Stimulated activated naive CD8-positive, alpha-beta T cell treated with anti-CD3 and anti-CD28 coated beads, Interleukin-15, amount 100 ng/mL, for 72 hours (primary cell): ENCODE measurements around the gene TNPO3.
A peak's percentile ranks its signal among the peaks of the same experiment; 100 is the strongest.
"Not testable (repeated sequence)": the region's sequence is repeated elsewhere in the genome, so short reads cannot be mapped to it uniquely, and the experiment has no call there.

Experiments used
- ATAC-seq: fragments of 150-1000 bp; cut with Tn5 transposase; 2 replicates; pipeline ENCODE4 v1.10.0; 2021; ENCODE audit warnings: mild to moderate bottlenecking, moderate library complexity
- DNase-seq, 2 donors: peaks; one replicate each; pipeline ENCODE4 v3.0.0; 2021 to 2022
- H3K27ac Mint-ChIP-seq, 2 donors: one replicate each; pipeline ENCODE4 v1.8.0; 2022; ENCODE audit warnings: mild to moderate bottlenecking in 2 of 2, mixed read lengths in 2 of 2, moderate library complexity in 2 of 2
- H3K27me3 Mint-ChIP-seq: one replicate; pipeline ENCODE4 v1.8.0; 2022; ENCODE audit warnings: mixed read lengths
- H3K4me1 Mint-ChIP-seq: one replicate; pipeline ENCODE4 v1.8.0; 2022; ENCODE audit warnings: mild to moderate bottlenecking, mixed read lengths
- H3K4me3 Mint-ChIP-seq, 2 donors: one replicate each; pipeline ENCODE4 v1.8.0; 2022; ENCODE audit warnings: mild to moderate bottlenecking in 2 of 2, mixed read lengths in 2 of 2, moderate library complexity in 1 of 2
- H3K9me3 Mint-ChIP-seq, 2 donors: one replicate each; pipeline ENCODE4 v1.8.0; 2022; ENCODE audit warnings: mixed read lengths in 2 of 2

TNPO3 gene

DNA sequence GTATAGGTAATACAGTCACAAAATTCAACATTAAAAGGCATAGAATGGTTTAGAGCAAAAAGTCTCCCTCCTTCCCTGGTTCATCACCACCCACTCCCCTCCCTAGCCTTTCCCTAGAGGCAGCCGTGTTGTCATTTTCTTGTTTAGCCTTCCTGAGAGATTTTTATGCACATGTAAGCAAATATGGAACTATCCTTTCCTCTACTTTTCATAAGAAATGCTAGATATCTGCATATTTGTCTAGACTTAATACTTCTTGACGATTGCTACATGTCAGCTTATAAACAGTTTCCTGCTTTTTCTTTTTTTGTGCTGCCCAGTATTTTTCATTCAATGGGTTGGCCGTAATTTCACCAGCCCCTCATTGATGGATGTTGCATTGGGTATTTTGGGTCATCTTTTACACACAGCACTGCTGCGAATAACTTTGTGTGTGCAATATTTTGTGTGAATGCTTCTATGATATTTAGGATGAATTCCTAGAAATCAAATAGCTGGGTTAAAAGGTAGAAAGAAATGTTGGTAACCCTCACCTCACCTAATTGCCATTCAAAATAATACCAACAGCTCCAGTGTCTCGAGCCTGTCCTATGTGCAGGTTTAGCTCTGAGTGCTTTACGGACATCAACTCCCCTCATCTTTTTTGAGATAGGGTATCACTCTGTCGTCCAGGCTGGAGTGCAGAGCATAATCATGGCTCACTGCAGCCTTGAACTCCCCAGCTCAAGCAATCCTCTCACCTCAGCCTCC is 110.2 kb downstream of the TNPO3 start:
- peaks cover 19% of the 10 kb centered on the region for H3K4me1 Mint-ChIP-seq
- no peaks in the 10 kb centered on the region for H3K9me3 Mint-ChIP-seq
- no peak for ATAC-seq
- peaks cover 21% of the 10 kb centered on the region for H3K27me3 Mint-ChIP-seq
- H3K4me3 Mint-ChIP-seq = no peak overlapping the region
- DNase-seq = no peak
- H3K27ac Mint-ChIP-seq = no peak overlapping the region

- peak; percentile 47 for ATAC-seq
Measured at GRCh38 chr7:128943251-128943650, 111.7 kb downstream of the TNPO3 start.

DNA sequence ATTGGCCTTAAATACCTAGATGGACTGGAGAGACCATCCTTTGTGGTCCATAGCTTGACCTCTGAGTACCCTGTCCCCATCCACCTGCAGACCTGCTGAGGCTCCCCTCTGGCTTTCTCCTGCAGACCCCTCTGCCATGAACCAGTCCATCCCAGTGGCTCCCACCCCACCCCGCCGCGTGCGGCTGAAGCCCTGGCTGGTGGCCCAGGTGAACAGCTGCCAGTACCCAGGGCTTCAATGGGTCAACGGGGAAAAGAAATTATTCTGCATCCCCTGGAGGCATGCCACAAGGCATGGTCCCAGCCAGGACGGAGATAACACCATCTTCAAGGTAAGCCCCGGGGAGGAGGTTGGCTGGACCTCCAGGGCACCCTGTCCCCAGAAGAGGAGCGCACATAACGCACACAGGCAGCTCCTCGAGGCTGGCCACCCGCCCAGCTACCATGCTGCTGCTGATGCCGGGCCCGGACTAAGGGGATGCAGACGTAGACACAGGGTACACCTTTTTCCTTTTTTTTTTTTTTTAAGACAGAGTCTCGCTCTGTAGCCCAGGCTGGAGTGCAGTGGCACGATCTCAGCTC is 112.9 kb downstream of the TNPO3 start:
- Mint-ChIP-seq H3K4me1 (peaks cover 38% of the 10 kb centered on the region), H3K9me3 (no peaks in the 10 kb centered on the region), H3K27me3 (peaks cover 40% of the 10 kb centered on the region), H3K27ac (no peak overlapping the region), H3K4me3 (no peak overlapping the region)
- ATAC-seq (no peak), DNase-seq (no peak)

More at GRCh38 chr7:128943251-128943650, 111.7 kb downstream of the TNPO3 start:
- peaks cover 32% of the 10 kb centered on the region for H3K27me3 Mint-ChIP-seq
- H3K4me3 Mint-ChIP-seq, H3K9me3 Mint-ChIP-seq: not testable (repeated sequence)
- peak in 1 of 2 donors; percentile 34 for DNase-seq
- H3K27ac Mint-ChIP-seq = peak overlapping the region in 1 of 2 donors; percentile 74
- peaks cover 33% of the 10 kb centered on the region for H3K4me1 Mint-ChIP-seq

GRCh38 chr7:128941323-128941890 is 113.5 kb downstream of the TNPO3 start:
- ATAC-seq (no peak), DNase-seq (no peak)
- H3K27me3 Mint-ChIP-seq = peaks cover 46% of the 10 kb centered on the region
- H3K27ac Mint-ChIP-seq = peak overlapping the region; percentile 72 to 87
- H3K4me1 Mint-ChIP-seq = peaks cover 40% of the 10 kb centered on the region
- no peaks in the 10 kb centered on the region for H3K9me3 Mint-ChIP-seq
- H3K4me3 Mint-ChIP-seq = peak overlapping the region; percentile 45 to 84

DNA sequence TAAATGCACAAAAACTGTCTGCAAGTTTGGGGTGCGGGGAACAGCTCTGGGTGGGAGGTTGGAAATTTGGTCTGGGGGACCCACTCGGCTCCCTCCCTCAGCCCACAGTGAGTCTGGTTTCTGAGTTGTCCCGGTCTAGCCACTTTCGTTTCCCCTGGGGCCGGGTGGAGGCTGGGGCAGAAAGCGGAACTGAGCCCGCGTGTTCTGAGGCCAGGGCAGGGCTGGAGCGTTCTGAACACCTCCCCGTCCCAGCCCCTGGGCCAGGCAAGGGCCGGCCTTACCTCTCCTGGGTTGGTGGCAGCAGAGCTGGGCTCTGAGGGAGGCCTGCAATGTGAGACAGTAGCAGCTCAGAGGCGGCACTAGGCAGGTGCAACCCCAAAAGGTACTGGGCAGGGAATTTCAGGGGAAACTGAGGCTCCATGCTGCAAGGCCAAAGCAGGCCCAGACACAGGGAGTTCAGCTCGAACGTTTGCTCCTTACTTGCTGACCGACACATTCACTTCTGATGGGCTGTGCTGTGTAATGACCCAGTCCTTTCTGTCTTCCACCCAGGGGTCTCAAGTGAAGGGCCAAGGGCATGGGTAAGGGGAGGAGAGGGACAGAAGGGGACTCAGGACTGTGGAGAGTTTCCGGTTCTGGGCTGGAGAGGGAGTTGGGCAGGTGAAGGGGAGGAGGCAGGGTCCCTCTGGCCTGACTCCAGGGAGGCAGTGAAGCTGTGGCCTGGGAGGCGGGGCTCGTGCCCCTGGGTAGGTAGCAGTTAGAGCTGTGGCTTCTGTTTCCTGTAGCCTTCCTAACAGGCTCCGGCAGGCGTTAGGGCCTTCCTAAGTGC is 114.2 kb downstream of the TNPO3 start:
- H3K4me3 Mint-ChIP-seq = peak overlapping the region; percentile 45 to 84
- H3K4me1 Mint-ChIP-seq = peaks cover 40% of the 10 kb centered on the region
- DNase-seq (no peak), ATAC-seq (no peak)
- peaks cover 53% of the 10 kb centered on the region for H3K27me3 Mint-ChIP-seq
- peak overlapping the region in 1 of 2 donors; percentile 87 for H3K27ac Mint-ChIP-seq
- H3K9me3 Mint-ChIP-seq = no peaks in the 10 kb centered on the region

- Mint-ChIP-seq H3K4me3 (peak overlapping the region; percentile 84 to 96), H3K27ac (no peak overlapping the region), H3K9me3 (no peaks in the 10 kb centered on the region), H3K4me1 (peaks cover 40% of the 10 kb centered on the region), H3K27me3 (peaks cover 60% of the 10 kb centered on the region)
- ATAC-seq (no peak), DNase-seq (no peak)
Measured at GRCh38 chr7:128939861-128940410, 115.0 kb downstream of the TNPO3 start.

GRCh38 chr7:128939075-128939860 is 115.6 kb downstream of the TNPO3 start:
- Mint-ChIP-seq H3K9me3 (no peaks in the 10 kb centered on the region), H3K4me3 (peak overlapping the region; percentile 84 to 96), H3K27me3 (peaks cover 63% of the 10 kb centered on the region), H3K4me1 (peaks cover 40% of the 10 kb centered on the region), H3K27ac (peak overlapping the region; percentile 69 to 89)
- ATAC-seq (peak; percentile 61), DNase-seq (peak in 1 of 2 donors; percentile 42)

GRCh38 chr7:128938544-128939074 is 116.3 kb downstream of the TNPO3 start:
- DNase-seq (peak in 1 of 2 donors; percentile 44), ATAC-seq (peak; percentile 60)
- peak overlapping the region; percentile 1 to 94 for H3K27ac Mint-ChIP-seq
- H3K4me3 Mint-ChIP-seq = peak overlapping the region; percentile 84 to 96
- H3K4me1 Mint-ChIP-seq = peaks cover 43% of the 10 kb centered on the region
- peaks cover 63% of the 10 kb centered on the region for H3K27me3 Mint-ChIP-seq
- H3K9me3 Mint-ChIP-seq = no peaks in the 10 kb centered on the region

GRCh38 chr7:128937647-128938543 is 117.0 kb downstream of the TNPO3 start, which contains the start of gene IRF5:
TSS of gene IRF5 (plus strand) at chr7:128937927. CDS start at chr7:128942082, 4,155 bp downstream.
- DNase-seq = peak in 1 of 2 donors; percentile 42

GRCh38 chr7:128937271-128937646 is 117.7 kb downstream of the TNPO3 start:
- Mint-ChIP-seq H3K4me1 (peaks cover 56% of the 10 kb centered on the region), H3K9me3 (no peaks in the 10 kb centered on the region), H3K27me3 (peaks cover 63% of the 10 kb centered on the region), H3K27ac (peak overlapping the region in 1 of 2 donors; percentile 84), H3K4me3 (peak overlapping the region; percentile 58 to 65)
- DNase-seq = no peak
- ATAC-seq = no peak

More at GRCh38 chr7:128937647-128938543, 117.0 kb downstream of the TNPO3 start, which contains the start of gene IRF5:
- H3K27me3 Mint-ChIP-seq = peaks cover 63% of the 10 kb centered on the region
- H3K9me3 Mint-ChIP-seq = no peaks in the 10 kb centered on the region
- peak; percentile 48 for ATAC-seq
- H3K4me1 Mint-ChIP-seq = peaks cover 50% of the 10 kb centered on the region
- peak within 1 kb of the TSS; percentile 84 to 96 for H3K4me3 Mint-ChIP-seq
- H3K27ac Mint-ChIP-seq = peak within 1 kb of the TSS; percentile 43 to 94

DNA sequence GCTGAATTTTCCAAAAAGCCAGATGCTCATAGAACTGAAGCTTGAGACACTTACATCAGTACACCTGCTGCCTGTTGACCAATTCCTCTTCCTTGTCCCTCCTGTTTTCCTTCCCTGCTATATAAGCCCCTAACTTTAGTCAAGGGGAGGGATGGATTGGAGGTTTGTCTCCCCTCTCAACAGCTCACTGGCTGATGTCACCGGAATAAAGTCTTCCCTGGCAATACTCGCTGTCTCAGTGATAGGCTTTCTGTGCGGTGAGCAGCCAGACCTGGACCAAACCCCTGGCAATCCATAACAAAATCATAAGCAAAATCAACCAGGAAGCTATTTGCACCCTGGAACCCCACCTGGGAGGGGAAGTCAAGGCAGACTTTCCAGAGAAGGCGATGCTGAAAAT is 118.1 kb downstream of the TNPO3 start:
- ATAC-seq (no peak), DNase-seq (no peak)
- Mint-ChIP-seq H3K27ac (peak overlapping the region in 1 of 2 donors; percentile 43), H3K4me3 (peak overlapping the region; percentile 58 to 65), H3K9me3 (no peaks in the 10 kb centered on the region), H3K4me1 (peaks cover 57% of the 10 kb centered on the region), H3K27me3 (peaks cover 63% of the 10 kb centered on the region)

- Mint-ChIP-seq H3K4me3 (no peak overlapping the region), H3K27ac (no peak overlapping the region), H3K9me3 (no peaks in the 10 kb centered on the region), H3K27me3 (peaks cover 49% of the 10 kb centered on the region), H3K4me1 (peaks cover 45% of the 10 kb centered on the region)
- ATAC-seq (no peak), DNase-seq (no peak)
Measured at GRCh38 chr7:128935342-128935730, 119.6 kb downstream of the TNPO3 start.
